Kidney epithelial cell (primary cell): Measurements from ENCODE around the gene PYROXD2. TPM values are rescaled to one million over a fixed set of nuclear protein-coding genes. Genes with fewer than 3 reads are reported as not detected.

Experiments
- DNase-seq: peaks from one replicate; pipeline ENCODE4 v3.0.0-alpha.2; 2010; ENCODE audit warnings: low read depth
- H3K27me3 ChIP-seq: 2 replicates; pipeline ENCODE4 v1.6.0; 2011; ENCODE audit warnings: low read length; ENCODE audit not compliant: control insufficient read depth, insufficient read depth
- H3K36me3 ChIP-seq: 2 replicates; pipeline ENCODE4 v1.5.1; 2011; ENCODE audit warnings: low read length; ENCODE audit not compliant: control insufficient read depth, insufficient read depth
- H3K4me3 ChIP-seq: 2 replicates; pipeline ENCODE4 v1.5.1; 2011; ENCODE audit warnings: low read depth, mild to moderate bottlenecking, control low read depth, low read length
- total RNA-seq: library from RNA; depleted of rRNA; stranded (reverse); fragments of >200 nt; gene quantifications from 2 replicates; pipeline ENCODE4 v1.2.3, GENCODE V29; 2015
- TF ChIP-seq, protein P1 (sequence below): IDR thresholded peaks from 2 replicates; pipeline ENCODE4 v1.5.1; 2011; ENCODE audit warnings: mild to moderate bottlenecking, moderate library complexity, low read length, control low read depth, inconsistent platforms; ENCODE audit not compliant: insufficient read depth, poor library complexity, severe bottlenecking

Gene PYROXD2
- total RNA-seq: 5.8 and 5.9 TPM in 2 replicates

DNA sequence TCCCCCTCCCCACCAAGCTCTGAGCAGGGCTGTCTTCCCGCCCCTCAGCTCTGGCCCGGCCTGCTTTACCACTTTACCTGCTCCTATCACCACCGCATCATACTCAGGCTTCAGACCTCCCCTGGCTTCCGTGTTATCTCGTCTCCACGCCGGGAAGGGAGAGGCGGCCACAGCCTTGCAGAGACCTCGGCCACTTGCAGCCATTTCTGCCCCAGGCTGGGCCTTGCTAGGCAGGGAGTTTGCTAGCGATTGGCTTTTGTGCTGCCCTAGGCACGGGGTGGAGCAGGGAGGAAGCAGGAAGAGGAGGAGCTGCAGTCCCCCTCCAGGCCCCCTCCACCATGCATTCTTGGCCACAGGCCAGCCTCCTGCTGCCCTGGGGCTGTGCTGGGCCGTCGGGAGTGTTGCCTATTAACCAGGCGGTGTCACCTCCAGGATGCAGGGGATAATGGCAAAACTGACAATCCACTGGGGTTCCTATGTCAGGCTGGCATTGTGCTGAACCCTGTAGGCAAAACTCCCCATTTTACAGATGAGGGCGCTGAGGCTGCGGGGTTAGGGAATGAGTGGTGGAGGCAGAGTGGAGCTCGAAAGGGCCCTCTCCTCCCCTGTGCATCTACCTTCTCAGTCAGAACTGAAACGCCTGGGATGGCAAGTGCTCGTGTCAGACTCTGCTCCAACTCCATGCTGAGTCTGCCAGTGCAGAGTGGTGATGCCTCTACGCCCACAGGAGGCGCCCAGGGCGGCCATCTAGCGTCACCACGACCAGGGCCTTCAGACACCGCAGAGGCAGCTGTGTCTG is at the start of gene PYROXD2:
TSS of gene PYROXD2 (minus strand) at position 251 of the 799 bp plus-strand sequence. CDS start at position 204, 47 bp downstream.
- TF ChIP-seq, protein P1, sequence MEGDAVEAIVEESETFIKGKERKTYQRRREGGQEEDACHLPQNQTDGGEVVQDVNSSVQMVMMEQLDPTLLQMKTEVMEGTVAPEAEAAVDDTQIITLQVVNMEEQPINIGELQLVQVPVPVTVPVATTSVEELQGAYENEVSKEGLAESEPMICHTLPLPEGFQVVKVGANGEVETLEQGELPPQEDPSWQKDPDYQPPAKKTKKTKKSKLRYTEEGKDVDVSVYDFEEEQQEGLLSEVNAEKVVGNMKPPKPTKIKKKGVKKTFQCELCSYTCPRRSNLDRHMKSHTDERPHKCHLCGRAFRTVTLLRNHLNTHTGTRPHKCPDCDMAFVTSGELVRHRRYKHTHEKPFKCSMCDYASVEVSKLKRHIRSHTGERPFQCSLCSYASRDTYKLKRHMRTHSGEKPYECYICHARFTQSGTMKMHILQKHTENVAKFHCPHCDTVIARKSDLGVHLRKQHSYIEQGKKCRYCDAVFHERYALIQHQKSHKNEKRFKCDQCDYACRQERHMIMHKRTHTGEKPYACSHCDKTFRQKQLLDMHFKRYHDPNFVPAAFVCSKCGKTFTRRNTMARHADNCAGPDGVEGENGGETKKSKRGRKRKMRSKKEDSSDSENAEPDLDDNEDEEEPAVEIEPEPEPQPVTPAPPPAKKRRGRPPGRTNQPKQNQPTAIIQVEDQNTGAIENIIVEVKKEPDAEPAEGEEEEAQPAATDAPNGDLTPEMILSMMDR: no peak
- peak; percentile 74 for DNase-seq
- no peaks in the 10 kb centered on the region for H3K36me3 ChIP-seq
- no peaks in the 10 kb centered on the region for H3K27me3 ChIP-seq
- H3K4me3 ChIP-seq: peak within 1 kb of the TSS; percentile 60

DNA sequence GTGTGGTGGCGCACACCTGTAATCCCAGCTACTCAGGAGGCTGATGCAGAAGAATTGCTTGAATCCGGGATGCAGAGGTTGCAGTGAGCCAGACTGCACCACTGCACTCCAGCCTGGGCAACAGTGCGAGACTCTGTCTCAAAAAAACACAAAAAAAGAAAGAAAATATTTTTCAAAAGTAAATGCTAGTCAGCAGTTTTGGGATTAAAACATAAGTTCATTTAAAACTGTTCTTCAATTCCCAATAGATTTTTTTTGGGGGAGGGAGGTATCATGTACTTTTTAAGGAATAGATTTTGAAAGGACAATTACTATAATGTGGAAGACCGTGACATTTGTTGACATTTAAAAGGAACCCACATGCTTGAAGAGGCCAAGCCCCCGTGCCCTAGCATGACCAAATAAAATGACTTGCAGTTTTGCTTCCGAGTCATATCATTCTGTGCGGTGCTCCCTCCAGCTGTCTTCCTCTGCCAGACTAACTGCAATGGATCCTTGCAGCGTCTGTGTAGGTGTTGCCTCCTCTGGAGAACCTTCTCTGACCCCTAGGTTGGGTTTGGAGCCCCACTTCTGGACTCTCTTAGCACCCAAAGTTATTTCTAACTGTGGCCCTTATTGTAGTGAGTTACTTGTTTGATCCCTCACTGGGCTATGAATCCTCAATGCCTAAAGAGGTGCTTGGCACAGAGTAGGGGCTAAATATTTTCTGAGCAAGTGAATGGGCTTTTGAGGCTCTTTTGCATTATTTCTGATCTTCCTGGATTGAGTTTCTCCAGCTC is 49.2 kb upstream of the PYROXD2 start:
- H3K4me3 ChIP-seq: no peak overlapping the region
- DNase-seq: no peak

DNA sequence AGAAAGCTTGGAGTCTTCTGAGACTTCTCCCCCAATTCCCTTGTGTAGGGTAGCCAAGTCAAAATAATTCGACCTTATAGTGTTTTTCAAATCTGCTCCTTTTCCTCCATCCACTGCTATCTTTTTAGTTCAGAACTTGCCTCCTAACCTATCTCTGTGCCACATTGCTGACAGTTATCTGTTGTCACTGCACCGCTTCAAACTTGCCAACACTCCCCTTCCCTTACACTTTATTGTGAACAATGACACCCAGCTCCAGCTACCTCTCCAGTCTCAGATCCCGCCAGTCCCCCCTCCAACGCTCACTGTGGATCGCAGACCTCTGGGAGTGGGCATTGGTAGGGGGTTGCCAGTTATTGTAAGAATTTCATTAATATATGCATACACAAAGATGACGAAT is 48.0 kb upstream of the PYROXD2 start:
- no peak overlapping the region for H3K4me3 ChIP-seq
- no peaks in the 10 kb centered on the region for H3K36me3 ChIP-seq
- no peak for DNase-seq
- H3K27me3 ChIP-seq: no peaks in the 10 kb centered on the region
- TF ChIP-seq, protein P1: no peak

More for the DNA sequence above, 49.2 kb upstream of the PYROXD2 start:
- Histone ChIP-seq H3K27me3 (no peaks in the 10 kb centered on the region), H3K36me3 (no peaks in the 10 kb centered on the region)
- TF ChIP-seq, protein P1: no peak

DNA sequence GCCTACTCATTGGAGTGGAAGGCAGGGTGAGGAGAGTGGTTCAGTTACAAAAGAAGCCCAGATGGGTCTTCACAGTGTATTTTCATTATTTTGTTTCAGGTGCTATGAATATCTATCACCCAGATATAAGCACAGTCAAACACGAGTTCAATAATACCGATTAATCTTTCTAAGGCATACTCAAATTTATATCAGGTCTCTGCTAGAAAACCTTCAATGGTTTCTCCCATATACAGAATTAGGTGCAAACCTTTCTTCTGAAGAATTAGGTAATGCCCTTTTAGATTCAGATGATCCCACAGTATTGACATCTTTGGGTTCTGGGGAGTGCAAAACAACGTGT is 46.5 kb upstream of the PYROXD2 start:
- Histone ChIP-seq H3K4me3 (no peak overlapping the region), H3K27me3 (no peaks in the 10 kb centered on the region), H3K36me3 (no peaks in the 10 kb centered on the region)
- TF ChIP-seq, protein P1: no peak
- no peak for DNase-seq

DNA sequence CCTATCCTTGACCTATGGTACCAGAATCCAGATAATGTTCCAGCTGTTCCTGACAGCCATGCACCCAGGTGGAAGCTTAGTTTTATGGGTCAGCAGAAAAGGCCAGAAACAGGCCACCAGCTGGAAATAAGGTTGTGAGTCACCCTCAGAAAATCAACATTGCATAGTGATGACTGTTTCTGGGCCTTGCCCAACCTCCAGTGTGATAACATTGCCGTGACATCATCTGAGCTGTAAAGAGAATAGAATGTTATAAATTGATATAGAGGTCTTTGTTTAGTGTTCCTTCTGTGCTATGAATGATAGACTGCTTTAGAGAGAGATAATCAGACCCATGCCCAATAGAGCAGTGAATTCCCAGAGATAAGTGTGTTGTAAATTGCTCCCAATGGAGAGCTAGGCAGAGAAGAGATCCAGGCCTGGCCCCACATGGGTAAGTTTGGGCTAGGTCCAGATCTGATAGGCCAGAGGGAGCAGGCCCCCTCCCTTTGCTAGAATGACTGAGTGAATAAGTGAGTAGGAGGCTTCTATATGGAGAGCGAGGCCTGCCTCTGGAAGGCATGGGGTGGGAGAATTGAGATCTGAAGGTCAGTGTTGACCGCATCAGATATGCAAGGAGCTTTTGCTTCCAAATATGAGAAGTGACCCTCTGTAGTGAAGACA is 46.0 kb upstream of the PYROXD2 start:
- Histone ChIP-seq H3K4me3 (no peak overlapping the region), H3K36me3 (no peaks in the 10 kb centered on the region), H3K27me3 (no peaks in the 10 kb centered on the region)
- TF ChIP-seq, protein P1: no peak
- DNase-seq: peak; percentile 89
